Neural crest cell (in vitro differentiated cells): ENCODE results near the gene GPHN. TPM values are rescaled to one million over a fixed set of nuclear protein-coding genes. Genes with fewer than 3 reads are reported as not detected.

Experiments
- DNase-seq: peaks from one replicate; pipeline ENCODE4 v3.0.0; 2021; ENCODE audit warnings: low read depth, mixed read lengths, low spot score
- H3K27ac Mint-ChIP-seq: one replicate; pipeline ENCODE4 v1.8.0; 2021; ENCODE audit warnings: mild to moderate bottlenecking, mixed read lengths; ENCODE audit not compliant: unreplicated experiment
- H3K27me3 Mint-ChIP-seq: 2 replicates; pipeline ENCODE4 v1.8.0; 2021; ENCODE audit warnings: low read depth, mild to moderate bottlenecking, mixed read lengths
- H3K36me3 Mint-ChIP-seq: 2 replicates; pipeline ENCODE4 v1.8.0; 2021; ENCODE audit warnings: low read depth, mild to moderate bottlenecking, mixed read lengths
- H3K4me1 Mint-ChIP-seq: 2 replicates; pipeline ENCODE4 v1.8.0; 2021; ENCODE audit warnings: mixed read lengths
- H3K4me3 Mint-ChIP-seq: one replicate; pipeline ENCODE4 v1.8.0; 2021; ENCODE audit warnings: mild to moderate bottlenecking, mixed read lengths
- H3K9me3 Mint-ChIP-seq: 2 replicates; pipeline ENCODE4 v1.8.0; 2021; ENCODE audit warnings: mixed read lengths
- CTCF ChIP-seq: fragments of 200-600 bp; sonication (generic); conservative IDR thresholded peaks from 2 replicates; pipeline ENCODE4 v1.5.0; 2021; ENCODE audit warnings: antibody characterized with exemption, mild to moderate bottlenecking
- total RNA-seq: library from RNA; stranded (reverse); gene quantifications from 2 replicates; pipeline ENCODE4 v1.2.1, GENCODE V29; 2021

Gene GPHN
- total RNA-seq, 1 donor from 2014 or later, result 43.5 TPM

GRCh38 chr14:67133595-67134441, 625.9 kb downstream of the GPHN start:
- no peak for DNase-seq
- no peak for TF ChIP-seq CTCF
- no peak overlapping the region for H3K27ac Mint-ChIP-seq

GRCh38 chr14:67137744-67138371, 629.9 kb downstream of the GPHN start:
- Mint-ChIP-seq H3K9me3 (no peaks in the 10 kb centered on the region), H3K27me3 (no peaks in the 10 kb centered on the region), H3K4me3 (no peak overlapping the region), H3K4me1 (no peaks in the 10 kb centered on the region), H3K27ac (no peak overlapping the region), H3K36me3 (no peaks in the 10 kb centered on the region)
- DNase-seq, result no peak
- peak; percentile 63 for TF ChIP-seq CTCF

More at GRCh38 chr14:67133595-67134441, 625.9 kb downstream of the GPHN start:
- H3K4me1 Mint-ChIP-seq, result no peaks in the 10 kb centered on the region
- H3K9me3 Mint-ChIP-seq, result peaks cover 4% of the 10 kb centered on the region
- H3K36me3 Mint-ChIP-seq, result peaks cover 11% of the 10 kb centered on the region
- no peaks in the 10 kb centered on the region for H3K27me3 Mint-ChIP-seq
- H3K4me3 Mint-ChIP-seq, result no peak overlapping the region

GRCh38 chr14:67140556-67140955, 632.6 kb downstream of the GPHN start:
- Mint-ChIP-seq H3K27me3 (no peaks in the 10 kb centered on the region), H3K36me3 (no peaks in the 10 kb centered on the region), H3K9me3 (no peaks in the 10 kb centered on the region), H3K4me3 (no peak overlapping the region), H3K27ac (no peak overlapping the region), H3K4me1 (no peaks in the 10 kb centered on the region)
- no peak for DNase-seq
- TF ChIP-seq CTCF, result no peak

GRCh38 chr14:67141146-67141900, 633.4 kb downstream of the GPHN start:
- H3K27ac Mint-ChIP-seq, result no peak overlapping the region
- H3K27me3 Mint-ChIP-seq, result no peaks in the 10 kb centered on the region
- TF ChIP-seq CTCF, result no peak
- no peaks in the 10 kb centered on the region for H3K36me3 Mint-ChIP-seq
- H3K9me3 Mint-ChIP-seq, result no peaks in the 10 kb centered on the region
- DNase-seq, result no peak
- H3K4me1 Mint-ChIP-seq, result no peaks in the 10 kb centered on the region
- H3K4me3 Mint-ChIP-seq, result no peak overlapping the region

- peaks cover 5% of the 10 kb centered on the region for H3K4me1 Mint-ChIP-seq
- H3K27me3 Mint-ChIP-seq, result no peaks in the 10 kb centered on the region
- H3K36me3 Mint-ChIP-seq, result no peaks in the 10 kb centered on the region
- no peaks in the 10 kb centered on the region for H3K9me3 Mint-ChIP-seq
- no peak for DNase-seq
- TF ChIP-seq CTCF, result peak; percentile 58
- no peak overlapping the region for H3K27ac Mint-ChIP-seq
- H3K4me3 Mint-ChIP-seq, result no peak overlapping the region
Observed at GRCh38 chr14:67151082-67151666, 643.2 kb downstream of the GPHN start.
